Smooth muscle cell (in vitro differentiated cells): Measurements from ENCODE around the gene GET3. TPM values are rescaled to one million over a fixed set of nuclear protein-coding genes. Genes with fewer than 3 reads are reported as not detected.
A peak's percentile ranks its signal among the peaks of the same experiment; 100 is the strongest.

ENCODE experiments used
- DNase-seq: peaks from one replicate; lab custom pipeline; 2025; ENCODE audit not compliant: unreplicated experiment; lab: John Stamatoyannopoulos, UW
- H2AFZ ChIP-seq: fragments of 200-600 bp; sonication (generic); 2 replicates; pipeline ENCODE4 v1.6.0; 2016; ENCODE audit warnings: antibody characterized with exemption, low read depth, mild to moderate bottlenecking
- H3F3A ChIP-seq: fragments of 200-600 bp; sonication (generic); 2 replicates; pipeline ENCODE4 v1.6.0; 2017; ENCODE audit warnings: antibody characterized with exemption, low read depth
- H3K27ac ChIP-seq: fragments of 200-600 bp; sonication (generic); 2 replicates; pipeline ENCODE4 v1.5.1; 2016; ENCODE audit warnings: low read depth, mild to moderate bottlenecking
- H3K27me3 ChIP-seq: fragments of 200-600 bp; sonication (generic); 2 replicates; pipeline ENCODE4 v1.6.1; 2016; ENCODE audit warnings: low read depth, mild to moderate bottlenecking
- H3K36me3 ChIP-seq: fragments of 200-600 bp; sonication (generic); 2 replicates; pipeline ENCODE4 v1.5.1; 2016; ENCODE audit warnings: low read depth
- H3K4me1 ChIP-seq: fragments of 200-600 bp; sonication (generic); 2 replicates; pipeline ENCODE4 v1.5.1; 2016; ENCODE audit warnings: low read depth
- H3K4me2 ChIP-seq: fragments of 200-600 bp; sonication (generic); 2 replicates; pipeline ENCODE4 v1.6.0; 2016; ENCODE audit warnings: mild to moderate bottlenecking
- H3K4me3 ChIP-seq: fragments of 200-600 bp; sonication (generic); 2 replicates; pipeline ENCODE4 v1.5.1; 2016; ENCODE audit warnings: mild to moderate bottlenecking
- H3K79me2 ChIP-seq: fragments of 200-600 bp; sonication (generic); 2 replicates; pipeline ENCODE4 v1.6.0; 2016; ENCODE audit warnings: low read depth, mild to moderate bottlenecking
- H3K9ac ChIP-seq: fragments of 200-600 bp; sonication (generic); 2 replicates; pipeline ENCODE4 v1.6.0; 2016; ENCODE audit warnings: low read depth
- H3K9me3 ChIP-seq: fragments of 200-600 bp; sonication (generic); replicated peaks from 2 replicates; pipeline ENCODE4 v1.5.1; 2016; ENCODE audit warnings: low read depth
- H4K20me1 ChIP-seq: fragments of 200-600 bp; sonication (generic); 2 replicates; pipeline ENCODE4 v1.6.0; 2016; ENCODE audit warnings: low read depth
- CTCF ChIP-seq: fragments of 200-600 bp; sonication (generic); IDR thresholded peaks from 2 replicates; pipeline ENCODE4 v1.5.1; 2017; ENCODE audit warnings: borderline replicate concordance, mild to moderate bottlenecking, antibody characterized with exemption; ENCODE audit not compliant: insufficient read depth, poor library complexity, severe bottlenecking
- WGBS: methylation state at CpG from one replicate; pipeline ENCODE4 v1.1.7; 2016; ENCODE audit warnings: low lambda C conversion rate; 5-methylcytosine and 5-hydroxymethylcytosine counted together
- polyA plus RNA-seq: library from polyadenylated mRNA; unstranded; fragments of >200 nt; fragmentation: Nextera tagmentation; extraction: Ambion mirVana; gene quantifications from 2 replicates; pipeline ENCODE4 v1.2.1, GENCODE V29; 2016
- total RNA-seq: library from RNA; depleted of rRNA; stranded (reverse); fragments of >200 nt; gene quantifications from 2 replicates; pipeline ENCODE4 v1.2.3, GENCODE V29; 2014

Gene GET3
- total and polyA plus RNA-seq, 2 experiments from 2014 or later = 51.4 to 99.6 TPM

GRCh38 chr19:12777217-12778016, 40.1 kb downstream of the GET3 start:
- H4K20me1 ChIP-seq = no peaks in the 10 kb centered on the region

DNA sequence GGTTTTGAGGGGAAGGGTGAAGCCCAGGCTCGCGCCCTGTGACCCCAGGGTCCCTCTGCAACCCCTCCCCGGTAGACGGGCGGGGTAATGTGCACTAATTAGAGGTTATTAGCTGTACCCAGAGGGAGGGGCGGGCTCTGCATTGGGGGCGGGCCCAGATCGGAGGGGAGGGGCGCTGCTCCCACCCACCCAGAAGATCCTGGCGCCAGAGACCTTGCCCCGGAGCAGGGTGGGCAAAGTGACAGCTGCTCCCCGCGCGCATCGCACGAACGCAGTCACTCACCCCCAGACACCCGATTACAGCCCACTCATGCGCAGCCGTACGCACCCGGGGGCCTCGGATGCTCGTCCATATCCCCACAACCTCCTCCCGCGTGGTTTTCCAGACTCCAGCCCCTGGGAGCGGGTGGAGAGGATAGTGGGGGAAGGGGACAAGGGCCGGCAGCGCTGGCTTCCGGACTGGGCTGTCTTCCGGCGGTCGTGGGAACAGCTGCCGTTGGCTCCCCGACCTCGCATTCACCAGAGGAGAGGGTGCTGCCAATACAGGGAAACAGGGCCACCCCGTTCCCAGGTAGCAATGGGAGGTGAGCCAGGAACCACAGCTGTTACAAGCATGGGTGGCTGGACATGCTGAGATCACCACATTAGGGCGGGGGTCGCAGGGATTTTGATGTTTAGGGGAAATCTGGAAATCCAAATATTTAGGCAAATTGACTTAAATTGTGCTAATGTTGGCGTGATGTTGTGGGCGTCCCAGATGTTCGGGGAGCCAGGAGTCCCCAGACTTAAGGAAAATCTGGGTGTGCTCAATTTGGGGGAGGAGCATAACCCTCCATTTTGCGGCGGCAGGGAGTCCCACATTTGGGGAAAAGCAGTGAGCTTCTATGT, 41.0 kb downstream of the GET3 start:
- Histone ChIP-seq H3K79me2 (peaks cover 6% of the 10 kb centered on the region), H3K4me2 (peak overlapping the region; percentile 89), H4K20me1 (no peaks in the 10 kb centered on the region), H2AFZ (no peak overlapping the region), H3K9me3 (no peaks in the 10 kb centered on the region), H3K27ac (peak overlapping the region; percentile 93), H3F3A (peaks cover 41% of the 10 kb centered on the region), H3K4me1 (peaks cover 23% of the 10 kb centered on the region), H3K4me3 (peak overlapping the region; percentile 61), H3K36me3 (no peaks in the 10 kb centered on the region), H3K9ac (peak overlapping the region; percentile 67), H3K27me3 (no peaks in the 10 kb centered on the region)
- no peak for DNase-seq
- TF ChIP-seq CTCF = no peak
- 3% methylated on average over 40 of the region's 44 CpGs for WGBS

More at GRCh38 chr19:12777217-12778016, 40.1 kb downstream of the GET3 start:
- peak overlapping the region; percentile 89 for H3K4me2 ChIP-seq
- H3K4me1 ChIP-seq = peaks cover 19% of the 10 kb centered on the region
- peak overlapping the region; percentile 61 for H3K4me3 ChIP-seq
- peak; percentile 67 for DNase-seq
- H3K79me2 ChIP-seq = peaks cover 6% of the 10 kb centered on the region
- H2AFZ ChIP-seq = peak overlapping the region; percentile 62
- H3K27me3 ChIP-seq = no peaks in the 10 kb centered on the region
- peaks cover 40% of the 10 kb centered on the region for H3F3A ChIP-seq
- 15% methylated on average over 41 of the region's 43 CpGs for WGBS
- TF ChIP-seq CTCF = peak; percentile 95
- H3K9ac ChIP-seq = peak overlapping the region; percentile 58
- no peaks in the 10 kb centered on the region for H3K36me3 ChIP-seq
- H3K27ac ChIP-seq = peak overlapping the region; percentile 93
- H3K9me3 ChIP-seq = no peaks in the 10 kb centered on the region

- H3K4me3 ChIP-seq = peak overlapping the region; percentile 61
- H2AFZ ChIP-seq = no peak overlapping the region
- peaks cover 6% of the 10 kb centered on the region for H3K79me2 ChIP-seq
- no peak for DNase-seq
- H3K4me2 ChIP-seq = peak overlapping the region; percentile 89
- no peaks in the 10 kb centered on the region for H3K27me3 ChIP-seq
- no peak for TF ChIP-seq CTCF
- peak overlapping the region; percentile 93 for H3K27ac ChIP-seq
- peaks cover 29% of the 10 kb centered on the region for H3K4me1 ChIP-seq
- 24% methylated on average over 6 of the region's 6 CpGs for WGBS
- H4K20me1 ChIP-seq = no peaks in the 10 kb centered on the region
- H3K36me3 ChIP-seq = no peaks in the 10 kb centered on the region
- H3K9me3 ChIP-seq = no peaks in the 10 kb centered on the region
- peaks cover 42% of the 10 kb centered on the region for H3F3A ChIP-seq
- peak overlapping the region; percentile 67 for H3K9ac ChIP-seq
Measured at GRCh38 chr19:12778905-12779161, 41.5 kb downstream of the GET3 start.
